HepG2 (cell line): ENCODE measurements around the gene ABCB11. TPM values are rescaled to one million over a fixed set of nuclear protein-coding genes. Genes with fewer than 3 reads are reported as not detected.

Experiments used
- ATAC-seq: fragments of 200-7000 bp; cut with Tn5 transposase; 3 replicates; pipeline ENCODE4 v1.9.1; 2020; ENCODE audit warnings: mild to moderate bottlenecking, moderate library complexity
- BruUV-seq: library from RNA; stranded (reverse); fragments of 400-500 nt; replicated peaks from 2 replicates; lab custom pipeline; 2021; lab: Mats Ljungman, UMichigan
- CTCF ChIA-PET: fragments of 300-600 bp; formaldehyde crosslinking; extraction: SDS; loops from one replicate; lab custom pipeline; 2021; ENCODE audit warnings: low total read pairs, inconsistent platforms, low intra/inter-chr PET ratio; lab: Yijun Ruan, JAX
- POLR2A ChIA-PET: fragments of 350-600 bp; sonication (Branson Sonifier 250); formaldehyde crosslinking; loops from one replicate; lab custom pipeline; 2020; ENCODE audit warnings: antibody characterized with exemption, inconsistent platforms; lab: Yijun Ruan, JAX
- DNase-seq: peaks from one replicate; pipeline ENCODE4 v3.0.0-alpha.2; 2015; ENCODE audit warnings: low spot score
- FAIRE-seq: peaks from 3 replicates; lab custom pipeline; 2011; peaks lifted over from hg19 to GRCh38; lab: Jason Lieb, UNC
- H2AFZ ChIP-seq: one replicate; pipeline ENCODE4 v1.6.1; 2011; ENCODE audit warnings: low read length, inconsistent platforms
- H3K27ac ChIP-seq: fragments of 300-600 bp; 3 replicates; pipeline ENCODE4 v1.8.0; 2011; ENCODE audit warnings: mixed run types, mild to moderate bottlenecking, mixed read lengths, low read length, inconsistent platforms; ENCODE audit not compliant: insufficient read depth; ENCODE audit errors: extremely low read length
- H3K27me3 ChIP-seq, 2 experiments: fragments of 200-600 bp in 1 of 2; 2 replicates in 1 of 2; 3 replicates in 1 of 2; pipeline versions ENCODE4 v1.6.0 to v1.8.0; 2011; ENCODE audit warnings: low read length in 2 of 2, mild to moderate bottlenecking in 2 of 2, moderate library complexity in 2 of 2, inconsistent platforms in 1 of 2; ENCODE audit not compliant: insufficient read depth in 2 of 2, control insufficient read depth in 1 of 2
- H3K36me3 ChIP-seq, 2 experiments: fragments of 200-600 bp in 1 of 2; replicated peaks in 1 of 2; 2 replicates in 1 of 2; 3 replicates in 1 of 2; pipeline versions ENCODE4 v1.5.1 to v1.8.0; 2011; ENCODE audit warnings: low read length in 2 of 2, inconsistent platforms in 1 of 2; ENCODE audit not compliant: insufficient read depth in 2 of 2, control insufficient read depth in 1 of 2
- H3K4me1 ChIP-seq: 2 replicates; pipeline ENCODE4 v1.5.1; 2012; ENCODE audit warnings: low read length, inconsistent platforms; ENCODE audit not compliant: insufficient read depth
- H3K4me2 ChIP-seq: 2 replicates; pipeline ENCODE4 v1.6.0; 2011; ENCODE audit warnings: low read depth, low read length, inconsistent platforms
- H3K4me3 ChIP-seq, 3 experiments: fragments of 200-600 bp in 1 of 3; sonication (generic), shearing (Covaris generic) in 1 of 3; replicated peaks in 1 of 3; 2 replicates each; pipeline ENCODE4 v1.5.1; 2011 to 2016; ENCODE audit warnings: low read length in 3 of 3, inconsistent platforms in 2 of 3, low read depth in 2 of 3, mild to moderate bottlenecking in 2 of 3, control low read depth in 1 of 3, mixed read lengths in 1 of 3; ENCODE audit not compliant: insufficient read depth in 1 of 3
- H3K79me2 ChIP-seq: one replicate; pipeline ENCODE4 v1.6.1; 2011; ENCODE audit warnings: low read length, inconsistent platforms; ENCODE audit not compliant: insufficient read depth
- H3K9ac ChIP-seq: 2 replicates; pipeline ENCODE4 v1.6.0; 2011; ENCODE audit warnings: mild to moderate bottlenecking, low read depth, low read length, inconsistent platforms; ENCODE audit not compliant: insufficient read depth
- H3K9me3 ChIP-seq: 2 replicates; pipeline ENCODE4 v1.5.1; 2012; ENCODE audit warnings: mild to moderate bottlenecking, low read length
- H4K20me1 ChIP-seq: 2 replicates; pipeline ENCODE4 v1.6.0; 2011; ENCODE audit warnings: inconsistent platforms, mild to moderate bottlenecking, low read length, moderate library complexity; ENCODE audit not compliant: insufficient read depth
- ARNT ChIP-seq: fragments of 450-650 bp; IDR thresholded peaks from 2 replicates; pipeline ENCODE4 v1.6.1; 2017
- GRHL1 ChIP-seq: sonication (generic); formaldehyde crosslinking; conservative IDR thresholded peaks from 2 replicates; pipeline ENCODE4 v1.8.0; 2022; ENCODE audit warnings: missing genetic modification reagents
- HCFC1 ChIP-seq: fragments of 150-350 bp; IDR thresholded peaks from 2 replicates; pipeline ENCODE4 v1.6.1; 2014; ENCODE audit warnings: low read depth, low read length
- MEF2D ChIP-seq: sonication (generic); formaldehyde crosslinking; IDR thresholded peaks from 2 replicates; pipeline ENCODE4 v1.5.1; 2020; ENCODE audit warnings: mild to moderate bottlenecking, missing genetic modification reagents
- NFE2L2 ChIP-seq: fragments of 150-350 bp; IDR thresholded peaks from 2 replicates; pipeline ENCODE4 v1.6.1; 2014; ENCODE audit warnings: low read length
- PHF5A ChIP-seq: IDR thresholded peaks from one replicate; pipeline ENCODE4 v1.6.1; 2018; ENCODE audit warnings: low read depth, missing genetic modification reagents; ENCODE audit not compliant: unreplicated experiment
- RARG ChIP-seq: sonication (generic); formaldehyde crosslinking; IDR thresholded peaks from 2 replicates; pipeline ENCODE4 v1.4.0; 2020; ENCODE audit warnings: low read depth, mild to moderate bottlenecking, missing genetic modification reagents
- SIX4 ChIP-seq: sonication (generic); formaldehyde crosslinking; IDR thresholded peaks from 2 replicates; pipeline ENCODE4 v1.4.0; 2020; ENCODE audit warnings: missing genetic modification reagents
- TARDBP ChIP-seq: sonication (generic); formaldehyde crosslinking; IDR thresholded peaks from 2 replicates; pipeline ENCODE4 v1.8.0; 2022; ENCODE audit warnings: mild to moderate bottlenecking, missing genetic modification reagents
- TMF1 ChIP-seq: sonication (generic); formaldehyde crosslinking; IDR thresholded peaks from 2 replicates; pipeline ENCODE4 v1.8.1; 2022; ENCODE audit warnings: low read depth, missing genetic modification reagents
- ZBTB26 ChIP-seq: IDR thresholded peaks from 2 replicates; pipeline ENCODE4 v1.6.1; 2016; ENCODE audit warnings: missing compliant biosample characterization, missing genetic modification reagents, borderline replicate concordance
- ZMAT5 ChIP-seq: sonication (generic); formaldehyde crosslinking; IDR thresholded peaks from 2 replicates; pipeline ENCODE4 v1.5.0; 2020; ENCODE audit warnings: mild to moderate bottlenecking, low read depth, missing genetic modification reagents, borderline replicate concordance
- ZMYM2 ChIP-seq: sonication (generic); formaldehyde crosslinking; IDR thresholded peaks from 2 replicates; pipeline ENCODE4 v1.8.0; 2022; ENCODE audit warnings: mild to moderate bottlenecking, missing genetic modification reagents
- ZNF484 ChIP-seq: sonication (generic); formaldehyde crosslinking; IDR thresholded peaks from 2 replicates; pipeline ENCODE4 v1.5.1; 2020; ENCODE audit warnings: mild to moderate bottlenecking, low read depth, missing genetic modification reagents, borderline replicate concordance
- ZNF605 ChIP-seq: sonication (generic); formaldehyde crosslinking; IDR thresholded peaks from 2 replicates; pipeline ENCODE4 v1.8.0; 2022; ENCODE audit warnings: mild to moderate bottlenecking, missing genetic modification reagents
- ZNF644 ChIP-seq: IDR thresholded peaks from 2 replicates; pipeline ENCODE4 v1.6.1; 2016; ENCODE audit warnings: low read depth
- ZNF788 ChIP-seq: sonication (generic); formaldehyde crosslinking; IDR thresholded peaks from 2 replicates; pipeline ENCODE4 v1.5.0; 2020; ENCODE audit warnings: mild to moderate bottlenecking, missing genetic modification reagents, borderline replicate concordance
- ZNF891 ChIP-seq: sonication (generic); formaldehyde crosslinking; IDR thresholded peaks from 2 replicates; pipeline ENCODE4 v1.5.0; 2020; ENCODE audit warnings: mild to moderate bottlenecking, missing genetic modification reagents
- ZSCAN22 ChIP-seq: sonication (generic); formaldehyde crosslinking; IDR thresholded peaks from 2 replicates; pipeline ENCODE4 v1.4.0; 2020; ENCODE audit warnings: mild to moderate bottlenecking, missing genetic modification reagents
- in situ Hi-C: cut with HindIII; loops from 2 replicates; pipeline ENCODE4 v1.10.0; 2017; ENCODE audit warnings: low pct_unique_long_range_greater_than_20kb; ENCODE audit not compliant: extremely low pct_ligation_motif_present
- intact Hi-C: fragments of 100-400 bp; cut with micrococcal nuclease; formaldehyde crosslinking; loops from one replicate; pipeline ENCODE4 v1.10.0; 2022; ENCODE audit not compliant: unreplicated experiment
- polyA plus RNA-seq, 8 experiments: library from polyadenylated mRNA; depleted of rRNA in 3 of 8; stranded (reverse) in 7 of 8; unstranded in 1 of 8; fragments of >200 nt; fragmentation: Illumina TruSeq in 4 of 8; extraction: Trizol in 4 of 8; gene quantifications; 2 replicates each; pipeline versions ENCODE4 v1.2.1 to v1.2.3, GENCODE V29; 2011 to 2016; ENCODE audit warnings: low read depth in 4 of 8, missing spikeins in 1 of 8, mixed read lengths in 1 of 8; ENCODE audit not compliant: insufficient read depth in 1 of 8
- total RNA-seq, 5 experiments: library from RNA; depleted of rRNA; stranded (reverse); fragments of >200 nt; fragmentation: Illumina TruSeq; extraction: Trizol; gene quantifications; 2 replicates each; pipeline ENCODE4 v1.2.3, GENCODE V29; 2016; ENCODE audit warnings: low read depth in 1 of 5

Gene ABCB11
- total and polyA plus RNA-seq, 2 of the 13 experiments (the other 11 are each of a cell fraction or from before 2014, with no cell fraction given) = not detected

GRCh38 chr2:168970711-168971233, 60.4 kb downstream of the ABCB11 start:
- Histone ChIP-seq H3K27ac (no peak overlapping the region), H3K4me3 (no peak overlapping the region), H3K4me2 (no peak overlapping the region), H3K9me3 (no peaks in the 10 kb centered on the region), H3K9ac (no peak overlapping the region), H3K79me2 (no peaks in the 10 kb centered on the region), H2AFZ (no peak overlapping the region), H3K27me3 (no peaks in the 10 kb centered on the region), H3K4me1 (no peaks in the 10 kb centered on the region), H4K20me1 (no peaks in the 10 kb centered on the region), H3K36me3 (no peaks in the 10 kb centered on the region)
- POLR2A ChIA-PET = no interaction called here
- TF ChIP-seq RARG (CRISPR knock-in tag) (no peak), ZNF644 (CRISPR knock-in tag) (no peak), TARDBP (CRISPR knock-in tag) (no peak), SIX4 (no peak), ZMAT5 (CRISPR knock-in tag) (no peak), ZNF605 (no peak), ARNT (no peak), NFE2L2 (no peak), GRHL1 (CRISPR knock-in tag) (no peak), ZBTB26 (CRISPR knock-in tag) (no peak), ZSCAN22 (CRISPR knock-in tag) (no peak), ZNF484 (CRISPR knock-in tag) (no peak), ZNF788 (no peak), ZNF891 (CRISPR knock-in tag) (no peak), TMF1 (CRISPR knock-in tag) (no peak), ZMYM2 (CRISPR knock-in tag) (no peak), MEF2D (CRISPR knock-in tag) (no peak), PHF5A (CRISPR knock-in tag) (no peak), HCFC1 (no peak)
- FAIRE-seq (no peak), ATAC-seq (no peak), DNase-seq (no peak)
- intact Hi-C loops (no loop called here), in situ Hi-C loops (no loop called here)
- CTCF ChIA-PET = no interaction called here
- BruUV-seq = no TSS peak
